ENCODE results near the gene VWC2. TPM values are rescaled to one million over a fixed set of nuclear protein-coding genes. Genes with fewer than 3 reads are reported as not detected.
"Not testable (repeated sequence)": the region's sequence is repeated elsewhere in the genome, so short reads cannot be mapped to it uniquely, and the experiment has no call there.

Gene VWC2
- total RNA-seq, 6 donors from 2014 or later = 0.09 to 0.20 (median 0.13) TPM; not detected in 2

- no peak for ATAC-seq (ENCODE audit: low FRiP score in 2 of 2)
- DNase-seq = no peak
- no peaks in the 10 kb centered on the region for H3K27me3 ChIP-seq
- no peaks in the 10 kb centered on the region for H3K9me3 ChIP-seq
- no peak overlapping the region for H3K27ac ChIP-seq
- WGBS, 2 donors = 77% methylated on average over 5 of the region's 5 CpGs
- H3K4me1 ChIP-seq = no peaks in the 10 kb centered on the region
- no peaks in the 10 kb centered on the region for H3K36me3 ChIP-seq
- no peak for TF ChIP-seq EP300 (IDR thresholded peaks at IDR 0.05)
- no peak for TF ChIP-seq CTCF (IDR thresholded peaks at IDR 0.05)
- no peak for TF ChIP-seq POLR2AphosphoS5 (IDR thresholded peaks at IDR 0.05)
- H3K4me3 ChIP-seq = no peak overlapping the region
Observed at GRCh38 chr7:49840751-49841405, 67.4 kb downstream of the VWC2 start.

GRCh38 chr7:49845626-49846025 lies 72.2 kb downstream of the VWC2 start:
- no peak overlapping the region for H3K4me3 ChIP-seq
- DNase-seq (no peak), ATAC-seq (ENCODE audit: low FRiP score in 2 of 2) (no peak)
- no peak for TF ChIP-seq POLR2AphosphoS5 (IDR thresholded peaks at IDR 0.05)
- TF ChIP-seq POLR2A (IDR thresholded peaks at IDR 0.05) = no peak
- TF ChIP-seq EP300 (IDR thresholded peaks at IDR 0.05) = no peak
- no peak for TF ChIP-seq CTCF (IDR thresholded peaks at IDR 0.05)
- H3K4me1 ChIP-seq = no peaks in the 10 kb centered on the region
- no peaks in the 10 kb centered on the region for H3K9me3 ChIP-seq
- H3K36me3 ChIP-seq = no peaks in the 10 kb centered on the region
- H3K27ac ChIP-seq = no peak overlapping the region
- 61 to 70% methylated on average over 5 of the region's 5 CpGs for WGBS, 2 donors
- no peaks in the 10 kb centered on the region for H3K27me3 ChIP-seq

GRCh38 chr7:49848211-49848841 lies 74.9 kb downstream of the VWC2 start:
- Histone ChIP-seq H3K36me3 (no peaks in the 10 kb centered on the region), H3K27me3 (no peaks in the 10 kb centered on the region), H3K27ac (no peak overlapping the region), H3K9me3 (no peaks in the 10 kb centered on the region), H3K4me3 (no peak overlapping the region), H3K4me1 (no peaks in the 10 kb centered on the region)
- no peak for TF ChIP-seq CTCF (IDR thresholded peaks at IDR 0.05)
- no peak for TF ChIP-seq POLR2A (IDR thresholded peaks at IDR 0.05)
- no peak for TF ChIP-seq EP300 (IDR thresholded peaks at IDR 0.05)
- TF ChIP-seq POLR2AphosphoS5 (IDR thresholded peaks at IDR 0.05) = no peak
- 67 to 69% methylated on average over 8 of the region's 8 CpGs for WGBS, 2 donors
- DNase-seq (no peak), ATAC-seq (ENCODE audit: low FRiP score in 2 of 2) (no peak)

- H3K9me3 ChIP-seq = no peaks in the 10 kb centered on the region
- H3K4me3 ChIP-seq = no peak overlapping the region
- no peak overlapping the region for H3K27ac ChIP-seq
- no peaks in the 10 kb centered on the region for H3K36me3 ChIP-seq
- TF ChIP-seq POLR2AphosphoS5 (IDR thresholded peaks at IDR 0.05) (no peak), POLR2A (IDR thresholded peaks at IDR 0.05) (no peak), EP300 (IDR thresholded peaks at IDR 0.05) (no peak), CTCF (IDR thresholded peaks at IDR 0.05) (no peak)
- no peaks in the 10 kb centered on the region for H3K27me3 ChIP-seq
- ATAC-seq (ENCODE audit: low FRiP score in 2 of 2) = no peak
- H3K4me1 ChIP-seq = no peaks in the 10 kb centered on the region
- 79 to 93% methylated on average over 9 to 10 of the region's 10 CpGs for WGBS, 2 donors
- DNase-seq = no peak
Observed at GRCh38 chr7:49850921-49851613, 77.6 kb downstream of the VWC2 start.

GRCh38 chr7:49851614-49851934 lies 78.1 kb downstream of the VWC2 start:
- WGBS, 2 donors = 91 to 92% methylated on average over 9 of the region's 9 CpGs
- not testable (repeated sequence) for H3K27me3 ChIP-seq; H3K36me3 ChIP-seq; H3K4me3 ChIP-seq; ATAC-seq (ENCODE audit: low FRiP score in 2 of 2); H3K4me1 ChIP-seq; H3K9me3 ChIP-seq; DNase-seq; H3K27ac ChIP-seq
